Peyer's patch (tissue), 4 donors: ENCODE data around the gene SPON1.

Source experiments
- POLR2A ChIP-seq, 2 donors: fragments of 450-650 bp; IDR thresholded peaks; one replicate each; pipeline ENCODE4 v1.5.1; 2017; ENCODE audit warnings: antibody characterized with exemption in 2 of 2, mild to moderate bottlenecking in 2 of 2, moderate library complexity in 2 of 2
- TF ChIP-seq, protein P1 (sequence below), 6 experiments: fragments of 450-650 bp in 4 of 6; fragments of 200-600 bp in 2 of 6; sonication (generic) in 1 of 6; IDR thresholded peaks; one replicate each; pipeline ENCODE4 v1.5.1; 2017 to 2019; ENCODE audit warnings: antibody characterized with exemption in 6 of 6, mild to moderate bottlenecking in 3 of 6, moderate library complexity in 1 of 6

DNA sequence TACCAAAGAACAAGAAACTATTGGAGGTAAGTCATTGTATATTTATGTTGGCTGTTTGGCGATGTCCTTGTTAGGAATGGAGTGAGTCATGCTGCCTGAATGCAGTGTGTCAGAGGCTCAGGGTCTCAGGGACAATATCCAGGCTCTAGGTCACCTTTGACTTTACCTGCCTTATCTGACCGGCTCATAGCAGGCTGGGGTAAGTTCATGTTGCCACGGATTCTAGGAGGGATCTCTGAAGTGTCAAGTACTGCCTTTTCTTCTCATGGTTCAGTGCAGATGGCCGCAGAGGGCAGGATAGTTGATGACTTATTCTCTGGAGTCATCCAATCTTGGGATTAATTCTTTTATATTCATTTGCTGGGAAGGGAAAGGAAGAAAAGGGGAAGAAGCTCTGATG is 53.2 kb downstream of the SPON1 start:
- TF ChIP-seq POLR2A (IDR thresholded peaks at IDR 0.05) = no peak
- TF ChIP-seq, protein P1, sequence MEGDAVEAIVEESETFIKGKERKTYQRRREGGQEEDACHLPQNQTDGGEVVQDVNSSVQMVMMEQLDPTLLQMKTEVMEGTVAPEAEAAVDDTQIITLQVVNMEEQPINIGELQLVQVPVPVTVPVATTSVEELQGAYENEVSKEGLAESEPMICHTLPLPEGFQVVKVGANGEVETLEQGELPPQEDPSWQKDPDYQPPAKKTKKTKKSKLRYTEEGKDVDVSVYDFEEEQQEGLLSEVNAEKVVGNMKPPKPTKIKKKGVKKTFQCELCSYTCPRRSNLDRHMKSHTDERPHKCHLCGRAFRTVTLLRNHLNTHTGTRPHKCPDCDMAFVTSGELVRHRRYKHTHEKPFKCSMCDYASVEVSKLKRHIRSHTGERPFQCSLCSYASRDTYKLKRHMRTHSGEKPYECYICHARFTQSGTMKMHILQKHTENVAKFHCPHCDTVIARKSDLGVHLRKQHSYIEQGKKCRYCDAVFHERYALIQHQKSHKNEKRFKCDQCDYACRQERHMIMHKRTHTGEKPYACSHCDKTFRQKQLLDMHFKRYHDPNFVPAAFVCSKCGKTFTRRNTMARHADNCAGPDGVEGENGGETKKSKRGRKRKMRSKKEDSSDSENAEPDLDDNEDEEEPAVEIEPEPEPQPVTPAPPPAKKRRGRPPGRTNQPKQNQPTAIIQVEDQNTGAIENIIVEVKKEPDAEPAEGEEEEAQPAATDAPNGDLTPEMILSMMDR (IDR thresholded peaks at IDR 0.05) = no peak
